Measurements from ENCODE around the gene GLP2R. TPM values are rescaled to one million over a fixed set of nuclear protein-coding genes. Genes with fewer than 3 reads are reported as not detected.

Gene GLP2R
- total RNA-seq, 2 experiments from 2014 or later, result not detected

DNA sequence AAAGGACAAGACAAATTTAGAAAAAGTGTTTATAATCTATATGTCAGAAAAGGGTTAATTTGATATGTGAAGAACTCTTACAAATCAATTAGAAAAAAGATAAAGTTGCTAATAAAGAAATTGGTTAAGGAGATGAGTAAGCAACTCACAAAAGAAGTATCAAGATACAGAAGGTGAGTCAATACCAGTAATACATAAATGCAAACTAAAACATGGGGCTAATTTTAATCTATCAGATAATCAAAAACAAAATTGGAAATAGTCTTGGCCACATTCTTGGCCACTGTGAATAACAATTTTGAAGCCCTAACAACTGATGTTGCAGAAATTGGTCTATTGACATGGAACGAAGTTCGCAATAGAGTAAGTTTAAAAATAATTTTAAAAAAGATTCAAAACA lies 41.2 kb upstream of the GLP2R start:
- H3K4me3 ChIP-seq (ENCODE audit: low read depth, low read length, poor library complexity, severe bottlenecking), result no peak overlapping the region
- H4K20me1 ChIP-seq (ENCODE audit: insufficient read depth, low read length), result no peaks in the 10 kb centered on the region
- TF ChIP-seq, protein P1, sequence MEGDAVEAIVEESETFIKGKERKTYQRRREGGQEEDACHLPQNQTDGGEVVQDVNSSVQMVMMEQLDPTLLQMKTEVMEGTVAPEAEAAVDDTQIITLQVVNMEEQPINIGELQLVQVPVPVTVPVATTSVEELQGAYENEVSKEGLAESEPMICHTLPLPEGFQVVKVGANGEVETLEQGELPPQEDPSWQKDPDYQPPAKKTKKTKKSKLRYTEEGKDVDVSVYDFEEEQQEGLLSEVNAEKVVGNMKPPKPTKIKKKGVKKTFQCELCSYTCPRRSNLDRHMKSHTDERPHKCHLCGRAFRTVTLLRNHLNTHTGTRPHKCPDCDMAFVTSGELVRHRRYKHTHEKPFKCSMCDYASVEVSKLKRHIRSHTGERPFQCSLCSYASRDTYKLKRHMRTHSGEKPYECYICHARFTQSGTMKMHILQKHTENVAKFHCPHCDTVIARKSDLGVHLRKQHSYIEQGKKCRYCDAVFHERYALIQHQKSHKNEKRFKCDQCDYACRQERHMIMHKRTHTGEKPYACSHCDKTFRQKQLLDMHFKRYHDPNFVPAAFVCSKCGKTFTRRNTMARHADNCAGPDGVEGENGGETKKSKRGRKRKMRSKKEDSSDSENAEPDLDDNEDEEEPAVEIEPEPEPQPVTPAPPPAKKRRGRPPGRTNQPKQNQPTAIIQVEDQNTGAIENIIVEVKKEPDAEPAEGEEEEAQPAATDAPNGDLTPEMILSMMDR (conservative IDR thresholded peaks at IDR 0.05; ENCODE audit: low read length), result no peak
- no peak for TF ChIP-seq EZH2phosphoT487 (IDR thresholded peaks at IDR 0.05; ENCODE audit: borderline replicate concordance, low read depth, low read length)
- POLR2A ChIA-PET, result no interaction called here
- no TSS peak for BruUV-seq (replicated peaks)
- no peaks in the 10 kb centered on the region for H3K9me2 ChIP-seq (ENCODE audit: insufficient read depth, low read length)
- intact Hi-C loops (cut with micrococcal nuclease; ENCODE audit: unreplicated experiment), result no loop called here
- CTCF ChIA-PET (ENCODE audit: unreplicated experiment), result no interaction called here
- no peak overlapping the region for H3K4me2 ChIP-seq (ENCODE audit: low read length)
- H3K9me3 ChIP-seq (ENCODE audit: low read length), result no peaks in the 10 kb centered on the region
- H3K27ac ChIP-seq (ENCODE audit: low read depth, low read length, poor library complexity, severe bottlenecking), result no peak overlapping the region
- no peak for DNase-seq (ENCODE audit: low spot score)
- no peaks in the 10 kb centered on the region for H3K36me3 ChIP-seq (ENCODE audit: insufficient read depth, low read length)
- no peak overlapping the region for H2AFZ ChIP-seq (ENCODE audit: low read length)
- H3K4me1 ChIP-seq (ENCODE audit: insufficient read depth, low read length, poor library complexity, severe bottlenecking), result no peaks in the 10 kb centered on the region
- H3K79me2 ChIP-seq (ENCODE audit: insufficient read depth, low read depth, low read length), result no peaks in the 10 kb centered on the region

- no peaks in the 10 kb centered on the region for H4K20me1 ChIP-seq (ENCODE audit: insufficient read depth, low read length)
- no peak overlapping the region for H3K4me3 ChIP-seq (ENCODE audit: low read depth, low read length, poor library complexity, severe bottlenecking)
- no peak for DNase-seq (ENCODE audit: low spot score)
- H3K9me3 ChIP-seq (ENCODE audit: low read length), result no peaks in the 10 kb centered on the region
- intact Hi-C loops (cut with micrococcal nuclease; ENCODE audit: unreplicated experiment), result no loop called here
- no peak overlapping the region for H2AFZ ChIP-seq (ENCODE audit: low read length)
- no peaks in the 10 kb centered on the region for H3K79me2 ChIP-seq (ENCODE audit: insufficient read depth, low read depth, low read length)
- no peak overlapping the region for H3K27ac ChIP-seq (ENCODE audit: low read depth, low read length, poor library complexity, severe bottlenecking)
- H3K9me2 ChIP-seq (ENCODE audit: insufficient read depth, low read length), result no peaks in the 10 kb centered on the region
- no peaks in the 10 kb centered on the region for H3K36me3 ChIP-seq (ENCODE audit: insufficient read depth, low read length)
- CTCF ChIA-PET (ENCODE audit: unreplicated experiment), result no interaction called here
- no TSS peak for BruUV-seq (replicated peaks)
- H3K4me2 ChIP-seq (ENCODE audit: low read length), result no peak overlapping the region
- POLR2A ChIA-PET, result interaction anchor here (0.5 kb wide), 1 partner anchor 286 kb away, joined by 3 read pairs; no protein-coding TSS in a partner anchor
- TF ChIP-seq, protein P1 (conservative IDR thresholded peaks at IDR 0.05; ENCODE audit: low read length), result no peak
- TF ChIP-seq EZH2phosphoT487 (IDR thresholded peaks at IDR 0.05; ENCODE audit: borderline replicate concordance, low read depth, low read length), result no peak
- H3K4me1 ChIP-seq (ENCODE audit: insufficient read depth, low read length, poor library complexity, severe bottlenecking), result no peaks in the 10 kb centered on the region
Observed at GRCh38 chr17:9788601-9789000, 37.1 kb upstream of the GLP2R start.

- Histone ChIP-seq H4K20me1 (ENCODE audit: insufficient read depth, low read length) (no peaks in the 10 kb centered on the region), H3K27ac (ENCODE audit: low read depth, low read length, poor library complexity, severe bottlenecking) (no peak overlapping the region), H3K4me2 (ENCODE audit: low read length) (no peak overlapping the region), H3K9me2 (ENCODE audit: insufficient read depth, low read length) (no peaks in the 10 kb centered on the region), H3K9me3 (ENCODE audit: low read length) (no peaks in the 10 kb centered on the region), H3K4me1 (ENCODE audit: insufficient read depth, low read length, poor library complexity, severe bottlenecking) (no peaks in the 10 kb centered on the region), H3K79me2 (ENCODE audit: insufficient read depth, low read depth, low read length) (no peaks in the 10 kb centered on the region), H3K36me3 (ENCODE audit: insufficient read depth, low read length) (no peaks in the 10 kb centered on the region), H3K4me3 (ENCODE audit: low read depth, low read length, poor library complexity, severe bottlenecking) (no peak overlapping the region), H2AFZ (ENCODE audit: low read length) (no peak overlapping the region)
- TF ChIP-seq EZH2phosphoT487 (IDR thresholded peaks at IDR 0.05; ENCODE audit: borderline replicate concordance, low read depth, low read length), result no peak
- TF ChIP-seq, protein P1 (conservative IDR thresholded peaks at IDR 0.05; ENCODE audit: low read length), result no peak
- ChIA-PET CTCF (ENCODE audit: unreplicated experiment) (no interaction called here), POLR2A (no interaction called here)
- intact Hi-C loops (cut with micrococcal nuclease; ENCODE audit: unreplicated experiment), result no loop called here
- BruUV-seq (replicated peaks), result no TSS peak
- DNase-seq (ENCODE audit: low spot score), result no peak
Observed at GRCh38 chr17:9790316-9790715, 35.4 kb upstream of the GLP2R start.
